H9 (cell line): ENCODE data around the gene FBXO30. TPM values are rescaled to one million over a fixed set of nuclear protein-coding genes. Genes with fewer than 3 reads are reported as not detected.

Experiments used
- DNase-seq: peaks from one replicate; pipeline ENCODE4 v3.0.0-alpha.2; 2017
- H2AFZ ChIP-seq: one replicate; pipeline ENCODE4 v1.6.1; 2013; ENCODE audit warnings: mild to moderate bottlenecking, low read length, control low read depth, moderate library complexity
- H2AK5ac ChIP-seq: 2 replicates; pipeline ENCODE4 v1.6.1; 2013; ENCODE audit warnings: low read length, control low read depth, mixed read lengths; ENCODE audit not compliant: insufficient read length
- H2BK120ac ChIP-seq: one replicate; pipeline ENCODE4 v1.6.1; 2013; ENCODE audit warnings: low read depth, mild to moderate bottlenecking, low read length, control low read depth, inconsistent platforms; ENCODE audit not compliant: poor library complexity, severe bottlenecking
- H2BK12ac ChIP-seq: 2 replicates; pipeline ENCODE4 v1.6.1; 2013; ENCODE audit warnings: low read length, control low read depth, mixed read lengths, low read depth; ENCODE audit not compliant: insufficient read length
- H2BK15ac ChIP-seq: 2 replicates; pipeline ENCODE4 v1.6.1; 2013; ENCODE audit warnings: low read depth, low read length, control low read depth
- H2BK20ac ChIP-seq: one replicate; pipeline ENCODE4 v1.6.1; 2013; ENCODE audit warnings: low read depth, mild to moderate bottlenecking, low read length, control low read depth, inconsistent platforms; ENCODE audit not compliant: poor library complexity, severe bottlenecking
- H2BK5ac ChIP-seq: 2 replicates; pipeline ENCODE4 v1.6.1; 2013; ENCODE audit warnings: low read length, control low read depth, mixed read lengths; ENCODE audit not compliant: insufficient read length
- H3K14ac ChIP-seq: 2 replicates; pipeline ENCODE4 v1.6.1; 2013; ENCODE audit warnings: low read length, control low read depth; ENCODE audit not compliant: insufficient read depth
- H3K18ac ChIP-seq: 2 replicates; pipeline ENCODE4 v1.6.1; 2013; ENCODE audit warnings: low read depth, mild to moderate bottlenecking, mixed read lengths, low read length, control low read depth; ENCODE audit not compliant: insufficient read length
- H3K23ac ChIP-seq: 2 replicates; pipeline ENCODE4 v1.6.1; 2013; ENCODE audit warnings: low read length, control low read depth, mixed read lengths, low read depth; ENCODE audit not compliant: insufficient read length
- H3K23me2 ChIP-seq: 2 replicates; pipeline ENCODE4 v1.6.1; 2013; ENCODE audit warnings: low read depth, mild to moderate bottlenecking, mixed read lengths, low read length, control low read depth; ENCODE audit not compliant: insufficient read length, poor library complexity, severe bottlenecking
- H3K27ac ChIP-seq: 2 replicates; pipeline ENCODE4 v1.5.1; 2013; ENCODE audit warnings: low read length, control low read depth, mixed read lengths, low read depth; ENCODE audit not compliant: insufficient read length
- H3K27me3 ChIP-seq: 2 replicates; pipeline ENCODE4 v1.6.1; 2013; ENCODE audit warnings: low read length, control low read depth, inconsistent platforms; ENCODE audit not compliant: insufficient read depth
- H3K4ac ChIP-seq: 2 replicates; pipeline ENCODE4 v1.6.1; 2013; ENCODE audit warnings: low read depth, mild to moderate bottlenecking, control low read depth, inconsistent platforms, low read length, moderate library complexity
- H3K4me1 ChIP-seq: 2 replicates; pipeline ENCODE4 v1.6.1; 2013; ENCODE audit warnings: low read length, control low read depth, inconsistent platforms; ENCODE audit not compliant: insufficient read depth
- H3K4me2 ChIP-seq: 2 replicates; pipeline ENCODE4 v1.6.1; 2013; ENCODE audit warnings: low read length, control low read depth, mixed read lengths; ENCODE audit not compliant: insufficient read length, insufficient read depth
- H3K56ac ChIP-seq: 2 replicates; pipeline ENCODE4 v1.6.1; 2013; ENCODE audit warnings: low read depth, mild to moderate bottlenecking, mixed read lengths, low read length, control low read depth; ENCODE audit not compliant: insufficient read length
- H3K79me1 ChIP-seq: 2 replicates; pipeline ENCODE4 v1.6.1; 2013; ENCODE audit warnings: low read depth, mild to moderate bottlenecking, moderate library complexity, low read length, control low read depth, inconsistent platforms; ENCODE audit not compliant: insufficient read depth, poor library complexity, severe bottlenecking
- H3K79me2 ChIP-seq: 2 replicates; pipeline ENCODE4 v1.6.1; 2013; ENCODE audit warnings: low read length, control low read depth, inconsistent platforms; ENCODE audit not compliant: insufficient read depth
- H3K9ac ChIP-seq: 2 replicates; pipeline ENCODE4 v1.6.1; 2013; ENCODE audit warnings: low read length, control low read depth, mixed read lengths; ENCODE audit not compliant: insufficient read length; ENCODE audit errors: extremely low read depth
- H3K9me3 ChIP-seq: one replicate; pipeline ENCODE4 v1.6.1; 2013; ENCODE audit warnings: low read depth, low read length, inconsistent platforms; ENCODE audit not compliant: control insufficient read depth
- H3T11ph ChIP-seq: one replicate; pipeline ENCODE4 v1.6.1; 2013; ENCODE audit warnings: mild to moderate bottlenecking, low read length, control low read depth, inconsistent platforms
- H4K20me1 ChIP-seq: one replicate; pipeline ENCODE4 v1.6.1; 2013; ENCODE audit not compliant: control insufficient read depth, insufficient read length, insufficient read depth
- H4K5ac ChIP-seq: 2 replicates; pipeline ENCODE4 v1.6.1; 2013; ENCODE audit warnings: low read depth, mild to moderate bottlenecking, mixed read lengths, low read length, control low read depth; ENCODE audit not compliant: insufficient read length
- H4K8ac ChIP-seq: replicated peaks from 2 replicates; pipeline ENCODE4 v1.6.1; 2013; ENCODE audit warnings: low read length, control low read depth, mixed read lengths, low read depth; ENCODE audit not compliant: insufficient read length
- H4K91ac ChIP-seq: 2 replicates; pipeline ENCODE4 v1.6.1; 2013; ENCODE audit warnings: low read depth, mild to moderate bottlenecking, moderate library complexity, mixed read lengths, low read length, control low read depth; ENCODE audit not compliant: insufficient read length
- H3K27ac Mint-ChIP-seq, 3 experiments: 2 replicates in 2 of 3; 3 replicates in 1 of 3; pipeline ENCODE4 v1.8.0; 2020 to 2021; ENCODE audit warnings: mixed read lengths in 3 of 3, mild to moderate bottlenecking in 1 of 3, moderate library complexity in 1 of 3
- H3K27me3 Mint-ChIP-seq: 2 replicates; pipeline ENCODE4 v1.8.0; 2021; ENCODE audit warnings: low read depth, mild to moderate bottlenecking, moderate library complexity, mixed read lengths
- H3K36me3 Mint-ChIP-seq, 3 experiments: 2 replicates in 2 of 3; 3 replicates in 1 of 3; pipeline ENCODE4 v1.8.0; 2020 to 2021; ENCODE audit warnings: low read depth in 3 of 3, mixed read lengths in 3 of 3; ENCODE audit not compliant: insufficient read depth in 1 of 3
- H3K4me1 Mint-ChIP-seq, 2 experiments: 2 replicates each; pipeline ENCODE4 v1.8.0; 2020; ENCODE audit warnings: mixed read lengths in 2 of 2
- H3K4me3 Mint-ChIP-seq, 2 experiments: 2 replicates in 1 of 2; 3 replicates in 1 of 2; pipeline ENCODE4 v1.8.0; 2020 to 2021; ENCODE audit warnings: mild to moderate bottlenecking in 2 of 2, mixed read lengths in 2 of 2, moderate library complexity in 1 of 2
- H3K9me3 Mint-ChIP-seq, 2 experiments: 2 replicates in 1 of 2; 3 replicates in 1 of 2; pipeline ENCODE4 v1.8.0; 2020; ENCODE audit warnings: mild to moderate bottlenecking in 2 of 2, mixed read lengths in 2 of 2, moderate library complexity in 1 of 2
- CTCF ChIP-seq: fragments of 200-600 bp; sonication (generic); conservative IDR thresholded peaks from 3 replicates; pipeline ENCODE4 v1.8.0; 2021; ENCODE audit warnings: antibody characterized with exemption, mild to moderate bottlenecking
- WGBS: extraction: QIAGEN DNeasy Blood & Tissue Kit; methylation state at CpG from one replicate; pipeline ENCODE4 v1.1.7; 2013; ENCODE audit warnings: missing lambda C conversion rate, low lambda C conversion rate, mixed read lengths; ENCODE audit not compliant: insufficient read length; ENCODE audit errors: extremely low coverage; 5-methylcytosine and 5-hydroxymethylcytosine counted together
- total RNA-seq: library from RNA; stranded (reverse); gene quantifications from 2 replicates; pipeline ENCODE4 v1.2.1, GENCODE V29; 2021

FBXO30 gene
- total RNA-seq, 1 experiment from 2014 or later = 16.9 TPM

GRCh38 chr6:145836170-145836569 is 21.6 kb upstream of the FBXO30 start:
- Mint-ChIP-seq H3K36me3 (no peaks in the 10 kb centered on the region), H3K27me3 (no peaks in the 10 kb centered on the region), H3K4me1 (peaks cover 17 to 20% of the 10 kb centered on the region in 2 experiments), H3K27ac (peak overlapping the region in 1 of 3 experiments; percentile 75; a peak in 3 of 7 replicates), H3K4me3 (no peak overlapping the region), H3K9me3 (no peaks in the 10 kb centered on the region)
- H3K14ac ChIP-seq = no peak overlapping the region
- H3K23ac ChIP-seq = no peak overlapping the region
- H2BK5ac ChIP-seq = no peak overlapping the region
- H3K9me3 ChIP-seq = no peaks in the 10 kb centered on the region
- H2BK12ac ChIP-seq = no peak overlapping the region
- no peak overlapping the region for H2AK5ac ChIP-seq
- H3K79me1 ChIP-seq = no peaks in the 10 kb centered on the region
- H3K9ac ChIP-seq = no peak overlapping the region
- H2AFZ ChIP-seq = peak overlapping the region; percentile 77
- no peak overlapping the region for H4K5ac ChIP-seq
- no peak overlapping the region for H2BK20ac ChIP-seq
- H3K23me2 ChIP-seq = no peaks in the 10 kb centered on the region
- no peak for TF ChIP-seq CTCF
- peak overlapping the region; percentile 24 for H3K4me2 ChIP-seq
- DNase-seq = no peak
- no peak overlapping the region for H4K91ac ChIP-seq
- H3K4ac ChIP-seq = no peak overlapping the region
- no peak overlapping the region for H3K18ac ChIP-seq
- H3K27ac ChIP-seq = no peak overlapping the region
- no peak overlapping the region for H2BK120ac ChIP-seq
- no peaks in the 10 kb centered on the region for H3K4me1 ChIP-seq
- no peak overlapping the region for H3K56ac ChIP-seq
- no peaks in the 10 kb centered on the region for H3K27me3 ChIP-seq
- no peak overlapping the region for H4K8ac ChIP-seq
- no peaks in the 10 kb centered on the region for H4K20me1 ChIP-seq
- H3T11ph ChIP-seq = no peak overlapping the region
- H2BK15ac ChIP-seq = no peak overlapping the region
- H3K79me2 ChIP-seq = no peaks in the 10 kb centered on the region
- whole genome bisulfite sequencing = no CpG with 5 or more reads among the region's 2 CpGs
